CD4-positive, CD25-positive, alpha-beta regulatory T cell (primary cell): ENCODE measurements around the gene SEZ6L. TPM values are rescaled to one million over a fixed set of nuclear protein-coding genes. Genes with fewer than 3 reads are reported as not detected.

ENCODE experiments used
- ATAC-seq, 2 donors: fragments of 150-1000 bp; cut with Tn5 transposase; one replicate each; pipeline ENCODE4 v1.10.0; 2021; ENCODE audit warnings: low read depth in 2 of 2, moderate number of reproducible peaks in 2 of 2, moderate library complexity in 1 of 2
- DNase-seq, 3 donors: peaks; one replicate each; pipeline versions ENCODE4 v3.0.0 to v3.0.0-alpha.2; 2012 to 2022; ENCODE audit warnings: mixed read lengths in 1 of 3
- H3K27ac ChIP-seq: one replicate; pipeline ENCODE4 v1.7.0; 2013; ENCODE audit warnings: mild to moderate bottlenecking, low read length; ENCODE audit not compliant: insufficient read depth, poor library complexity, severe bottlenecking
- H3K27me3 ChIP-seq: one replicate; pipeline ENCODE4 v1.7.0; 2013; ENCODE audit warnings: low read length; ENCODE audit not compliant: control insufficient read depth, insufficient read depth
- H3K36me3 ChIP-seq: one replicate; pipeline ENCODE4 v1.7.0; 2013; ENCODE audit warnings: mild to moderate bottlenecking, low read length, moderate library complexity; ENCODE audit not compliant: control insufficient read depth, insufficient read depth
- H3K4me1 ChIP-seq: 2 replicates; pipeline ENCODE4 v1.7.0; 2013; ENCODE audit warnings: mild to moderate bottlenecking, low read length; ENCODE audit not compliant: insufficient read depth, control insufficient read depth, poor library complexity, severe bottlenecking
- H3K4me3 ChIP-seq: one replicate; pipeline ENCODE4 v1.7.0; 2013; ENCODE audit warnings: low read depth, mild to moderate bottlenecking, low read length, moderate library complexity
- H3K9me3 ChIP-seq, 2 experiments: 1 replicate in 1 of 2; 2 replicates in 1 of 2; pipeline ENCODE4 v1.7.0; 2013; ENCODE audit warnings: low read length in 2 of 2, mild to moderate bottlenecking in 1 of 2, moderate library complexity in 1 of 2; ENCODE audit not compliant: control insufficient read depth in 2 of 2
- H3K27ac Mint-ChIP-seq, 3 donors: one replicate each; pipeline ENCODE4 v1.8.0; 2020 to 2022; ENCODE audit warnings: mild to moderate bottlenecking in 3 of 3, mixed read lengths in 3 of 3, moderate library complexity in 2 of 3
- H3K27me3 Mint-ChIP-seq: one replicate; pipeline ENCODE4 v1.8.0; 2022; ENCODE audit warnings: mild to moderate bottlenecking, mixed read lengths
- H3K36me3 Mint-ChIP-seq: one replicate; pipeline ENCODE4 v1.8.0; 2020; ENCODE audit warnings: mixed read lengths
- H3K4me1 Mint-ChIP-seq, 4 donors: one replicate each; pipeline ENCODE4 v1.8.0; 2020 to 2022; ENCODE audit warnings: mixed read lengths in 4 of 4, mild to moderate bottlenecking in 1 of 4
- H3K4me3 Mint-ChIP-seq, 4 donors: one replicate each; pipeline ENCODE4 v1.8.0; 2020 to 2022; ENCODE audit warnings: mild to moderate bottlenecking in 4 of 4, mixed read lengths in 4 of 4, moderate library complexity in 3 of 4
- H3K9me3 Mint-ChIP-seq, 7 donors: one replicate each; pipeline ENCODE4 v1.8.0; 2020 to 2022; ENCODE audit warnings: mixed read lengths in 7 of 7, mild to moderate bottlenecking in 3 of 7, moderate library complexity in 2 of 7
- polyA plus RNA-seq, 4 donors: library from polyadenylated mRNA; unstranded; fragments of 300-500 nt; fragmentation: Illumina TruSeq; gene quantifications; one replicate each; pipeline ENCODE4 v1.2.3, GENCODE V29; 2021
- total RNA-seq: library from RNA; stranded (reverse); gene quantifications from one replicate; pipeline ENCODE4 v1.2.3, GENCODE V29; 2022

Gene SEZ6L
- total and polyA plus RNA-seq, 5 donors from 2014 or later = not detected

DNA sequence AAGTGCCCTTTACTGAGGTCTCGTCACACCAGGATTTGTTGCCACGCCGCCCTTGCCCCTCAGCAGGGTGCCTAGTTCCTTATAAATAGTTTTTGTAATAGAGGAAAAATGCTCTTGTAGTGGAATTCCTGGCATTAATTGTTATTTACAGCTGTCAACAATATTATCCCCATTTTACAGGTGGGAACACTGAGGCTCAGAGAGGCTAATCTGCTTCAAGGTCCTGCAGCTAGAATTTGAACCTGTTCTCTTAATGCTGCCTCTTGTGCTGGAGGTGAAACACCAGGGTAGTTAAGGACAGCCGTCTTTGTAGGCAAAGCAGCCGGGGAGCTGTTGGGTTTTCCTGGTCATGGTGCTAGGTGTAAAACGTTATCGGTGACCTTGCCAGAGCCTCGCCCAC, 159.0 kb downstream of the SEZ6L start:
- H3K36me3 Mint-ChIP-seq = no peaks in the 10 kb centered on the region
- peaks cover 22% of the 10 kb centered on the region for H3K27me3 Mint-ChIP-seq
- Histone ChIP-seq H3K27ac (no peak overlapping the region), H3K27me3 (no peaks in the 10 kb centered on the region), H3K4me3 (no peak overlapping the region), H3K4me1 (no peaks in the 10 kb centered on the region), H3K9me3 (no peaks in the 10 kb centered on the region), H3K36me3 (no peaks in the 10 kb centered on the region)
- peaks cover 0 to 1% (median 0%) of the 10 kb centered on the region in 7 donors for H3K9me3 Mint-ChIP-seq
- peaks cover 0 to 2% (median 0%) of the 10 kb centered on the region in 4 donors for H3K4me1 Mint-ChIP-seq
- peak overlapping the region in 1 of 4 donors; percentile 86 for H3K4me3 Mint-ChIP-seq
- DNase-seq (no peak), ATAC-seq (no peak)
- no peak overlapping the region for H3K27ac Mint-ChIP-seq

DNA sequence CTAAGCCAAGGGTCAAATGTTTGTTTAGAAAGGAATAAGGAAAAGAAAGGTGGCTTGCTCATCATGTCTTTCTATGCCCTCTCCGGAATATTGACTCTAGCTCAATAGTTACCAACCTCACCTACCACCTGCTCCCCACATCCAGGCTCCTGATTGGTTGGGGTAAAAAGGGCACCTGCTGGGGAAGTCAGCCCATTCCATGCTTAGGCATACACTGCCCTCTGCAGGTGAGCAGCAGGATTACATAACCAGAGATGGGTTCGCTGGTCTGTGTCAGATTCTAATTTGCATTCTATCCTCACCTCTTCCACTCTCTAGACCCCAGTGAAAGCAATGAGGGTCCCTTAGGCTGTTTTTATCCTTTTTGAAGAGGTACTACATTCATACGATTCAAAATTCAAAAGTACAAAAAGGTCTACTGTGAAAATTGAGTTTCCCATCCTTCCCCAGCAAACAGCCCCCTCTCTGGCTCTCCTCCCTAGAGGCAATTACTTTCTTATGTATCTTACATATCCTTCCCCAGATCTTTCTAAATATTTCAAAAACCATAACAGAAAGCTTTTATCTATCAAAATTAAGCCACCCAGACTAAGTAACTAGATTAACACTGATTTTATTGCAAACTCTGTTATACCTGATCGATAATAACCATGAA, 161.8 kb downstream of the SEZ6L start:
- Histone ChIP-seq H3K4me3 (no peak overlapping the region), H3K27ac (no peak overlapping the region), H3K9me3 (no peaks in the 10 kb centered on the region), H3K4me1 (no peaks in the 10 kb centered on the region), H3K36me3 (no peaks in the 10 kb centered on the region), H3K27me3 (no peaks in the 10 kb centered on the region)
- DNase-seq = peak; percentile 27 to 62 (median 45)
- Mint-ChIP-seq H3K36me3 (no peaks in the 10 kb centered on the region), H3K27ac (peak overlapping the region in 1 of 3 donors; percentile 11), H3K4me3 (no peak overlapping the region), H3K9me3 (peaks cover 0 to 1% (median 0%) of the 10 kb centered on the region in 7 donors), H3K27me3 (peaks cover 22% of the 10 kb centered on the region), H3K4me1 (peaks cover 0 to 2% (median 0%) of the 10 kb centered on the region in 4 donors)
- peak; percentile 66 to 74 for ATAC-seq

DNA sequence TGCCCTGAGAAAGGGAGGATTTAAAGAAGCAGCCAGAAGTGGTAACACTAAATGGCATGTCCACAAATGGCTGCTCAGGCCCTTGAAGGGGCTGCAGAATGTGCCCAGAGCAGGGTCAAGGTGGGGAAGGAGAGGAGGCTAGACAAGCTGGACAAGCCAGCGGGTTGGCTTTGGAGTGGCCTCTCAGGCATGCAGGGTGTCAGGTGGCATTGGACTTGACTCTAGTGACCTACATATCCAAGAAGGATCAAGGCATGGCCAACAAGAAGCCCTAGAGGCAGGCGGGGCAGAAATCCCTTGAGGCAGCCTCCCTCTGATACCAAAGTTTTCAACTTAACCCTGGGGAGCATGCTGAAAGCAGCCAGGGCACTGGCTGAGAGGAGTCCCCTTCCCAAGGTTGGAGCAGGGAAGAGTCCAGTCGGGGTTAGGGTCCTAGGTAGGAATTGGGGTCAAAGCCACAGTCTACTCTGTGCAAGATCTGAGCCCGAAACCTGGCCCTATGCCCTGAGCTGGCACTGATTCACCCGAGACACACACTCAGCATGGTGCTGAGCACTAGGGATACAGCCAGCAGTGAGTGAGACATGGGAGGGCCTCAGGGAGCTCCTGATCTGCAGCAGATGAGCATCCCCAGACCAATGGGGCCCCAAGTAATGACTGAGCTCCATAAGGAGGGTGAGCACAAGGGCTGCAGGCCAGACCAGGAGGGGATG, 164.0 kb downstream of the SEZ6L start:
- H3K27me3 Mint-ChIP-seq = peaks cover 24% of the 10 kb centered on the region

DNA sequence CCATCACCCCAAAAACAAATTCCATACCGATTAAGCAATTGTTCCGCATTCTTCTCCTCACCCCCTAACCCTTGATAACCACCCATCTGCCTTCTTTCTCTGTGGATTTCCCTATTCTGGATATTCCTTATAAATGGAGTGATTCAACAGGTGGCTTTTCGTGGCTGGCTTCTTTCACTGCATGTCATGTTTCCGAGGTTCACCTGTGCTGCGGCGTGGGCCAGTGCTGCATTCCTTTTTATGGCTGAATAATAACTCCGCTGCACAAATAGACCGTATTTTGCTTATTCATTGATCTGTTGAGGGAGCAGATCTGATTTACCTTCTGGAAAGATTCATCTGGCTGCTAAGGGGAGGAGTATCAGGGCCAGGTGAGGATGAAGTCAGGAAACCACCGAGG, 165.0 kb downstream of the SEZ6L start:
- Histone ChIP-seq H3K4me3 (no peak overlapping the region), H3K9me3 (no peaks in the 10 kb centered on the region), H3K27me3 (no peaks in the 10 kb centered on the region), H3K4me1 (no peaks in the 10 kb centered on the region), H3K36me3 (no peaks in the 10 kb centered on the region), H3K27ac (no peak overlapping the region)
- Mint-ChIP-seq H3K27me3 (peaks cover 21% of the 10 kb centered on the region), H3K4me1 (peaks cover 0 to 2% (median 0%) of the 10 kb centered on the region in 4 donors), H3K9me3 (peaks cover 0 to 1% (median 0%) of the 10 kb centered on the region in 7 donors), H3K4me3 (no peak overlapping the region), H3K36me3 (no peaks in the 10 kb centered on the region), H3K27ac (no peak overlapping the region)
- ATAC-seq (no peak), DNase-seq (no peak)

More for the DNA sequence above, 164.0 kb downstream of the SEZ6L start:
- H3K4me1 ChIP-seq = no peaks in the 10 kb centered on the region
- no peak overlapping the region for H3K27ac ChIP-seq
- H3K27me3 ChIP-seq = no peaks in the 10 kb centered on the region
- no peaks in the 10 kb centered on the region for H3K36me3 Mint-ChIP-seq
- peak overlapping the region in 1 of 3 donors; percentile 6 for H3K27ac Mint-ChIP-seq
- peaks cover 0 to 1% (median 0%) of the 10 kb centered on the region in 7 donors for H3K9me3 Mint-ChIP-seq
- peaks cover 0 to 2% (median 0%) of the 10 kb centered on the region in 4 donors for H3K4me1 Mint-ChIP-seq
- H3K4me3 ChIP-seq = no peak overlapping the region
- no peaks in the 10 kb centered on the region for H3K36me3 ChIP-seq
- ATAC-seq (no peak), DNase-seq (no peak)
- no peak overlapping the region for H3K4me3 Mint-ChIP-seq
- no peaks in the 10 kb centered on the region for H3K9me3 ChIP-seq

DNA sequence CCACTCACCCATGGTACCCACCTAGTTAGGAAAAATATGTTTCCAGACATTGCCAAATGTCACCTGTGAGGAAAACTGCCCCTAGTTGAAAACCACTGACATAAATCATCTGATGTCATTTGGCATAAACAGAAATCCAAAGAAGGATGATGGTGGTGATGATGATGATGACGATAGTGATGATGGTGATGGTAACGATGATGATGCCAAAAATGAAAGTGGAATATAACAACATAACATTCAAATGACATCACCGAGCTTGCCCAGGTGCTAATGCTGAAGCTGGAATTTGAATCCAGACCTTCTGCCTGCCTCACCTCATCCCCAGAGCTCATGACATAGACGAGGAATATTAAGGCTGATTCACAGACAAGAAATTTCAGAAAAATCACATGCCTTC, 167.5 kb downstream of the SEZ6L start:
- H3K9me3 ChIP-seq = no peaks in the 10 kb centered on the region
- H3K27ac ChIP-seq = no peak overlapping the region
- Mint-ChIP-seq H3K4me1 (no peaks in the 10 kb centered on the region), H3K36me3 (no peaks in the 10 kb centered on the region), H3K4me3 (no peak overlapping the region), H3K27me3 (peaks cover 19% of the 10 kb centered on the region), H3K27ac (no peak overlapping the region), H3K9me3 (peaks cover 0 to 3% (median 0%) of the 10 kb centered on the region in 7 donors)
- ATAC-seq (no peak), DNase-seq (no peak)
- H3K36me3 ChIP-seq = no peaks in the 10 kb centered on the region
- peaks cover 2% of the 10 kb centered on the region for H3K27me3 ChIP-seq
- no peaks in the 10 kb centered on the region for H3K4me1 ChIP-seq
- no peak overlapping the region for H3K4me3 ChIP-seq

DNA sequence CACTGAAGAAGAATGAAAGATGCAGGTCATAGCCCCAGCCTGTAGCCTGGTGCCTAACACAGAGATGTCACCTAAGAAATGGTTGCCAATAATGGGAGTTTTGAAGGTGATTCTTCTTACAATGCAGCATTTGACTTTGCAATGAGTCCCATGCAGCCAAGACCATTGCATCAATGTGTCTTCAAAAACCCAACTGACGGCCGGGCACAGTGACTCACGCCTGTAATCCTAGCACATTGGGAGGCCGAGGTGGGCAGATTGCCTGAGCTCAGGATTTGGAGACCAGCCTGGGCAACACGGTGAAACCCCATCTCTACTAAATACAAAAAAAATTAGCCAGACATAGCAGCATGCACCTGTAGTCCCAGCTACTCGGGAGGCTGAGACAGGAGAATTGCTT, 170.5 kb downstream of the SEZ6L start:
- no peak overlapping the region for H3K4me3 Mint-ChIP-seq
- DNase-seq (no peak), ATAC-seq (no peak)
- no peaks in the 10 kb centered on the region for H3K4me1 Mint-ChIP-seq
- no peaks in the 10 kb centered on the region for H3K36me3 ChIP-seq
- H3K27me3 Mint-ChIP-seq = peaks cover 19% of the 10 kb centered on the region
- no peaks in the 10 kb centered on the region for H3K4me1 ChIP-seq
- peaks cover 4% of the 10 kb centered on the region for H3K27me3 ChIP-seq
- H3K36me3 Mint-ChIP-seq = no peaks in the 10 kb centered on the region
- H3K9me3 ChIP-seq = no peaks in the 10 kb centered on the region
- peaks cover 0 to 3% (median 0%) of the 10 kb centered on the region in 7 donors for H3K9me3 Mint-ChIP-seq
- no peak overlapping the region for H3K27ac ChIP-seq
- no peak overlapping the region for H3K27ac Mint-ChIP-seq
- no peak overlapping the region for H3K4me3 ChIP-seq

DNA sequence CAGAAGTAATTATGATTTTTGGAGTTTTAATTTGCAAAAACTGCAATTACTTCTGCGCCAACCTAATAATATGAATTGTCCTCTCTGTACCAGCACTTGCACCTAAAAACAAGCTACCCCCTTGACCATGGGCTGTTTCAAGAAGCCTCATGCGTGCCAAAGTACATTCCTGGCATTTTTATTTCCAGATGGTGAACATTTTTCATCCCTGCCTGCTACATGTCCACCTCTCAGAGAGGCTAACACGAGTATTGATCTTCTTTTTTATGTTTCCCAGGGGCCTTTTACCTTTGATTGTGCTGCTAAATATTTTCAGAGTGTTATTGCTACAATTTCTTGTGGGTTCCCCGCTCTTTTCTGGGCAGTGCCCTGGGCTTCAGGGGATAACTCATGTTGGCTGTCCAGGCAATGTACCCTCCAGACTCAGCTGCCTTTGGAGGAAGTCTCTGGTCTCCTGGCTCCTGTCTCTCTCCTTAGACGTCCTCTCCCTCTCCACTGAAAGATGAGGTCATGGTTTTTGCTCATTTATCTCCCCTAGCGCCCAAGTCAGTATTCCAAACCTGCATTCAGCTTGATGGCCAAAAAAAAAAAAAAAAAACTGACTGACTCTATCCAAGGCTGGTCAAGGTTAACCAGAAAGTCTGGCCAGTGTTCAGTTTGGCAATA, 173.6 kb downstream of the SEZ6L start:
- Mint-ChIP-seq H3K9me3 (peaks cover 0 to 5% (median 0%) of the 10 kb centered on the region in 7 donors), H3K27me3 (peaks cover 28% of the 10 kb centered on the region), H3K36me3 (no peaks in the 10 kb centered on the region), H3K27ac (no peak overlapping the region), H3K4me3 (no peak overlapping the region), H3K4me1 (no peaks in the 10 kb centered on the region)
- no peaks in the 10 kb centered on the region for H3K36me3 ChIP-seq
- no peaks in the 10 kb centered on the region for H3K4me1 ChIP-seq
- DNase-seq (no peak), ATAC-seq (no peak)
- no peak overlapping the region for H3K4me3 ChIP-seq
- H3K27me3 ChIP-seq = peaks cover 4% of the 10 kb centered on the region
- H3K9me3 ChIP-seq = no peaks in the 10 kb centered on the region
- no peak overlapping the region for H3K27ac ChIP-seq
